Keratinocyte (primary cell): ENCODE data around the gene TTLL13. TPM values are rescaled to one million over a fixed set of nuclear protein-coding genes. Genes with fewer than 3 reads are reported as not detected.

Source experiments
- DNase-seq: peaks from one replicate; pipeline ENCODE4 v3.0.0-alpha.2; 2011; ENCODE audit warnings: low read depth, missing footprints, low spot score
- FAIRE-seq: peaks from 2 replicates; lab custom pipeline; 2011; peaks lifted over from hg19 to GRCh38; lab: Jason Lieb, UNC
- H2AFZ ChIP-seq: 2 replicates; pipeline ENCODE4 v1.6.0; 2012; ENCODE audit warnings: low read length, control low read depth, inconsistent platforms; ENCODE audit not compliant: control insufficient read depth
- H3K27ac ChIP-seq: 2 replicates; pipeline ENCODE4 v1.5.1; 2011; ENCODE audit warnings: low read length; ENCODE audit not compliant: control insufficient read depth, insufficient read depth
- H3K27me3 ChIP-seq: 3 replicates; pipeline ENCODE4 v1.6.0; 2011; ENCODE audit warnings: low read length; ENCODE audit not compliant: control insufficient read depth, insufficient read depth; ENCODE audit errors: extremely low read depth
- H3K36me3 ChIP-seq, 2 experiments: 2 replicates in 1 of 2; 3 replicates in 1 of 2; pipeline ENCODE4 v1.5.1; 2011; ENCODE audit warnings: low read length in 2 of 2, mild to moderate bottlenecking in 1 of 2; ENCODE audit not compliant: control insufficient read depth in 2 of 2, insufficient read depth in 2 of 2; ENCODE audit errors: extremely low read depth in 1 of 2
- H3K4me1 ChIP-seq: 3 replicates; pipeline ENCODE4 v1.5.1; 2011; ENCODE audit warnings: low read length; ENCODE audit not compliant: control insufficient read depth, insufficient read depth; ENCODE audit errors: extremely low read depth
- H3K4me2 ChIP-seq: 3 replicates; pipeline ENCODE4 v1.6.0; 2011; ENCODE audit warnings: low read depth, low read length; ENCODE audit not compliant: control insufficient read depth, insufficient read depth; ENCODE audit errors: extremely low read depth
- H3K4me3 ChIP-seq, 3 experiments: fragments of 200-600 bp in 1 of 3; sonication (generic) in 1 of 3; 2 replicates in 2 of 3; 3 replicates in 1 of 3; pipeline ENCODE4 v1.5.1; 2011 to 2016; ENCODE audit warnings: low read length in 3 of 3, mild to moderate bottlenecking in 3 of 3, control low read depth in 2 of 3, inconsistent platforms in 1 of 3, low read depth in 1 of 3, mixed read lengths in 1 of 3, mixed run types in 1 of 3, moderate library complexity in 1 of 3; ENCODE audit not compliant: control insufficient read depth in 2 of 3, insufficient read depth in 2 of 3; ENCODE audit errors: extremely low read depth in 1 of 3
- H3K79me2 ChIP-seq: 2 replicates; pipeline ENCODE4 v1.6.0; 2012; ENCODE audit warnings: low read length; ENCODE audit not compliant: control insufficient read depth, insufficient read depth
- H3K9ac ChIP-seq: 3 replicates; pipeline ENCODE4 v1.6.0; 2011; ENCODE audit warnings: low read length; ENCODE audit not compliant: control insufficient read depth, insufficient read depth; ENCODE audit errors: extremely low read depth
- H3K9me1 ChIP-seq: 3 replicates; pipeline ENCODE4 v1.6.0; 2011; ENCODE audit warnings: low read length; ENCODE audit not compliant: control insufficient read depth, insufficient read depth; ENCODE audit errors: extremely low read depth
- H3K9me3 ChIP-seq: 2 replicates; pipeline ENCODE4 v1.5.1; 2012; ENCODE audit warnings: low read depth, low read length; ENCODE audit not compliant: control insufficient read depth
- H4K20me1 ChIP-seq: 3 replicates; pipeline ENCODE4 v1.6.0; 2011; ENCODE audit warnings: low read length; ENCODE audit not compliant: control insufficient read depth, insufficient read depth; ENCODE audit errors: extremely low read depth
- EZH2 ChIP-seq: IDR thresholded peaks from one replicate; pipeline ENCODE4 v1.6.1; 2012; ENCODE audit warnings: inconsistent platforms, mild to moderate bottlenecking, low read length, moderate library complexity
- dilution Hi-C: fragments of 300-500 bp; cut with MboI; formaldehyde crosslinking; loops from one replicate; pipeline ENCODE4 v1.7.0; 2020; ENCODE audit warnings: low sequenced_read_pairs; ENCODE audit not compliant: extremely low pct_ligation_motif_present
- polyA plus RNA-seq, 5 experiments: library from polyadenylated mRNA; depleted of rRNA in 3 of 5; stranded (reverse) in 3 of 5; stranded (forward) in 1 of 5; unstranded in 1 of 5; fragments of >200 nt; gene quantifications; 1 replicate in 1 of 5; 2 replicates in 3 of 5; 3 replicates in 1 of 5; pipeline versions ENCODE4 v1.2.1 to v1.2.3, GENCODE V29; 2011 to 2012; ENCODE audit warnings: missing spikeins in 2 of 5, low read depth in 1 of 5, low replicate concordance in 1 of 5
- TF ChIP-seq, protein P1 (sequence below), 3 experiments: IDR thresholded peaks in 1 of 3; conservative IDR thresholded peaks in 1 of 3; optimal IDR thresholded peaks in 1 of 3; 2 replicates in 2 of 3; 3 replicates in 1 of 3; pipeline versions ENCODE3 to v1.5.1; 2011; ENCODE audit warnings: low read length in 3 of 3, mild to moderate bottlenecking in 3 of 3, moderate library complexity in 2 of 3, control low read depth in 1 of 3, inconsistent platforms in 1 of 3; ENCODE audit not compliant: insufficient read depth in 2 of 3; ENCODE audit errors: extremely low read depth in 1 of 3

TTLL13 gene
- polyA plus RNA-seq, 1 donor (not counting 4 experiments of a cell fraction or from before 2014, with no cell fraction given): 0.07 TPM

GRCh38 chr15:90208356-90208755 lies 41.0 kb upstream of the TTLL13 start:
- dilution Hi-C loops: no loop called here
- no peak for TF ChIP-seq EZH2
- TF ChIP-seq, protein P1, sequence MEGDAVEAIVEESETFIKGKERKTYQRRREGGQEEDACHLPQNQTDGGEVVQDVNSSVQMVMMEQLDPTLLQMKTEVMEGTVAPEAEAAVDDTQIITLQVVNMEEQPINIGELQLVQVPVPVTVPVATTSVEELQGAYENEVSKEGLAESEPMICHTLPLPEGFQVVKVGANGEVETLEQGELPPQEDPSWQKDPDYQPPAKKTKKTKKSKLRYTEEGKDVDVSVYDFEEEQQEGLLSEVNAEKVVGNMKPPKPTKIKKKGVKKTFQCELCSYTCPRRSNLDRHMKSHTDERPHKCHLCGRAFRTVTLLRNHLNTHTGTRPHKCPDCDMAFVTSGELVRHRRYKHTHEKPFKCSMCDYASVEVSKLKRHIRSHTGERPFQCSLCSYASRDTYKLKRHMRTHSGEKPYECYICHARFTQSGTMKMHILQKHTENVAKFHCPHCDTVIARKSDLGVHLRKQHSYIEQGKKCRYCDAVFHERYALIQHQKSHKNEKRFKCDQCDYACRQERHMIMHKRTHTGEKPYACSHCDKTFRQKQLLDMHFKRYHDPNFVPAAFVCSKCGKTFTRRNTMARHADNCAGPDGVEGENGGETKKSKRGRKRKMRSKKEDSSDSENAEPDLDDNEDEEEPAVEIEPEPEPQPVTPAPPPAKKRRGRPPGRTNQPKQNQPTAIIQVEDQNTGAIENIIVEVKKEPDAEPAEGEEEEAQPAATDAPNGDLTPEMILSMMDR (optimal IDR thresholded peaks at IDR 0.05 in 1 of 3, IDR thresholded peaks at IDR 0.05 in 1 of 3, conservative IDR thresholded peaks at IDR 0.05 in 1 of 3; ENCODE audit: extremely low read depth in 1 of 3, insufficient read depth in 2 of 3, low read length in 3 of 3): no peak
- Histone ChIP-seq H3K4me1 (peaks cover 72% of the 10 kb centered on the region), H3K36me3 (peaks cover 16 to 63% of the 10 kb centered on the region in 2 experiments), H3K27me3 (no peaks in the 10 kb centered on the region), H3K79me2 (peaks cover 79% of the 10 kb centered on the region), H3K4me2 (no peak overlapping the region), H2AFZ (no peak overlapping the region), H3K9me1 (peaks cover 8% of the 10 kb centered on the region), H3K27ac (no peak overlapping the region), H3K9ac (no peak overlapping the region), H3K9me3 (no peaks in the 10 kb centered on the region), H4K20me1 (peaks cover 3% of the 10 kb centered on the region), H3K4me3 (no peak overlapping the region)
- FAIRE-seq (no peak), DNase-seq (no peak)

- DNase-seq (no peak), FAIRE-seq (no peak)
- peaks cover 72% of the 10 kb centered on the region for H3K4me1 ChIP-seq
- no peaks in the 10 kb centered on the region for H3K9me1 ChIP-seq
- peaks cover 76% of the 10 kb centered on the region for H3K79me2 ChIP-seq
- H3K9ac ChIP-seq: no peak overlapping the region
- H2AFZ ChIP-seq: no peak overlapping the region
- H3K27ac ChIP-seq: peak overlapping the region; percentile 98
- H3K27me3 ChIP-seq: no peaks in the 10 kb centered on the region
- no peak overlapping the region for H3K4me2 ChIP-seq
- dilution Hi-C loops: no loop called here
- no peaks in the 10 kb centered on the region for H4K20me1 ChIP-seq
- no peak overlapping the region for H3K4me3 ChIP-seq
- no peak for TF ChIP-seq EZH2
- TF ChIP-seq, protein P1 (optimal IDR thresholded peaks at IDR 0.05 in 1 of 3, IDR thresholded peaks at IDR 0.05 in 1 of 3, conservative IDR thresholded peaks at IDR 0.05 in 1 of 3; ENCODE audit: extremely low read depth in 1 of 3, insufficient read depth in 2 of 3, low read length in 3 of 3): no peak
- no peaks in the 10 kb centered on the region for H3K9me3 ChIP-seq
- peaks cover 16 to 58% of the 10 kb centered on the region in 2 experiments for H3K36me3 ChIP-seq
These were observed 39.8 kb upstream of the TTLL13 start for GRCh38 chr15:90209591-90209990.
